Mucosa of rectum (tissue), 2 donors: Measurements from ENCODE around the gene KRT15.

Experiments used
- H3K27ac ChIP-seq, 2 donors: one replicate each; pipeline ENCODE4 v1.7.0; 2013; ENCODE audit warnings: inconsistent platforms in 2 of 2, low read depth in 2 of 2, low read length in 2 of 2
- H3K27me3 ChIP-seq, 2 donors: one replicate each; pipeline ENCODE4 v1.7.0; 2013; ENCODE audit warnings: low read length in 2 of 2; ENCODE audit not compliant: control insufficient read depth in 2 of 2, insufficient read depth in 2 of 2
- H3K36me3 ChIP-seq, 2 donors: one replicate each; pipeline ENCODE4 v1.7.0; 2013; ENCODE audit warnings: low read length in 2 of 2; ENCODE audit not compliant: control insufficient read depth in 2 of 2, insufficient read depth in 2 of 2
- H3K4me1 ChIP-seq, 2 donors: one replicate each; pipeline ENCODE4 v1.7.0; 2013; ENCODE audit warnings: low read length in 2 of 2, mild to moderate bottlenecking in 1 of 2; ENCODE audit not compliant: control insufficient read depth in 2 of 2, insufficient read depth in 2 of 2
- H3K4me3 ChIP-seq, 2 donors: one replicate each; pipeline ENCODE4 v1.7.0; 2013; ENCODE audit warnings: low read length in 2 of 2
- H3K9ac ChIP-seq, 2 donors: one replicate each; pipeline ENCODE4 v1.7.0; 2013; ENCODE audit warnings: low read length in 2 of 2, low read depth in 1 of 2, mild to moderate bottlenecking in 1 of 2
- H3K9me3 ChIP-seq, 2 donors: one replicate each; pipeline ENCODE4 v1.7.0; 2013; ENCODE audit warnings: low read length in 2 of 2; ENCODE audit not compliant: control insufficient read depth in 2 of 2
- donor health status: healthy.
- donor health status: Normal muscosa, but diverticular disease.

KRT15 gene

GRCh38 chr17:41519501-41520224 lies 973 bp upstream of the KRT15 start:
- Histone ChIP-seq H3K27me3 (no peaks in the 10 kb centered on the region), H3K4me3 (no peak overlapping the region), H3K4me1 (peaks cover 32 to 46% of the 10 kb centered on the region in 2 donors), H3K9ac (no peak overlapping the region), H3K36me3 (peaks cover 7 to 20% of the 10 kb centered on the region in 2 donors), H3K27ac (peak overlapping the region in 1 of 2 donors; percentile 3), H3K9me3 (no peaks in the 10 kb centered on the region)

GRCh38 chr17:41518031-41518430 lies 659 bp downstream of the KRT15 start:
- peaks cover 24 to 29% of the 10 kb centered on the region in 2 donors for H3K4me1 ChIP-seq
- H3K27me3 ChIP-seq = no peaks in the 10 kb centered on the region
- H3K9ac ChIP-seq = no peak overlapping the region
- H3K27ac ChIP-seq = no peak overlapping the region
- no peaks in the 10 kb centered on the region for H3K9me3 ChIP-seq
- H3K4me3 ChIP-seq = no peak overlapping the region
- peaks cover 0 to 3% of the 10 kb centered on the region in 2 donors for H3K36me3 ChIP-seq

- H3K27ac ChIP-seq = no peak overlapping the region
- no peaks in the 10 kb centered on the region for H3K36me3 ChIP-seq
- peaks cover 12 to 18% of the 10 kb centered on the region in 2 donors for H3K4me1 ChIP-seq
- no peaks in the 10 kb centered on the region for H3K9me3 ChIP-seq
- H3K4me3 ChIP-seq = no peak overlapping the region
- H3K27me3 ChIP-seq = no peaks in the 10 kb centered on the region
- H3K9ac ChIP-seq = no peak overlapping the region
Measured at GRCh38 chr17:41516830-41517283, 1.8 kb downstream of the KRT15 start.

- Histone ChIP-seq H3K9ac (no peak overlapping the region), H3K36me3 (no peaks in the 10 kb centered on the region), H3K4me3 (no peak overlapping the region), H3K27me3 (no peaks in the 10 kb centered on the region), H3K27ac (no peak overlapping the region), H3K4me1 (peaks cover 12 to 17% of the 10 kb centered on the region in 2 donors), H3K9me3 (no peaks in the 10 kb centered on the region)
Measured at GRCh38 chr17:41516147-41516829, 2.4 kb downstream of the KRT15 start.

GRCh38 chr17:41513168-41513547 lies 5.5 kb downstream of the KRT15 start:
- Histone ChIP-seq H3K4me3 (no peak overlapping the region), H3K9me3 (no peaks in the 10 kb centered on the region), H3K27ac (no peak overlapping the region)

GRCh38 chr17:41512546-41513167 lies 6.0 kb downstream of the KRT15 start:
- Histone ChIP-seq H3K36me3 (no peaks in the 10 kb centered on the region), H3K4me1 (peaks cover 15 to 18% of the 10 kb centered on the region in 2 donors), H3K27ac (no peak overlapping the region), H3K9ac (no peak overlapping the region), H3K9me3 (no peaks in the 10 kb centered on the region), H3K27me3 (no peaks in the 10 kb centered on the region), H3K4me3 (no peak overlapping the region)

More at GRCh38 chr17:41513168-41513547, 5.5 kb downstream of the KRT15 start:
- no peaks in the 10 kb centered on the region for H3K27me3 ChIP-seq
- no peaks in the 10 kb centered on the region for H3K36me3 ChIP-seq
- peaks cover 15 to 18% of the 10 kb centered on the region in 2 donors for H3K4me1 ChIP-seq
- H3K9ac ChIP-seq = no peak overlapping the region

- Histone ChIP-seq H3K4me1 (peaks cover 15 to 18% of the 10 kb centered on the region in 2 donors), H3K27me3 (no peaks in the 10 kb centered on the region), H3K9me3 (no peaks in the 10 kb centered on the region), H3K27ac (peak overlapping the region in 1 of 2 donors; percentile 26), H3K9ac (peak overlapping the region in 1 of 2 donors; percentile 61), H3K36me3 (no peaks in the 10 kb centered on the region), H3K4me3 (no peak overlapping the region)
Measured at GRCh38 chr17:41511716-41512115, 7.0 kb downstream of the KRT15 start.

- H3K9ac ChIP-seq = peak overlapping the region in 1 of 2 donors; percentile 61
- H3K27ac ChIP-seq = peak overlapping the region in 1 of 2 donors; percentile 56
- H3K9me3 ChIP-seq = no peaks in the 10 kb centered on the region
Measured at GRCh38 chr17:41511116-41511515, 7.6 kb downstream of the KRT15 start.

GRCh38 chr17:41510251-41511065 lies 8.2 kb downstream of the KRT15 start:
- no peaks in the 10 kb centered on the region for H3K9me3 ChIP-seq
- H3K9ac ChIP-seq = peak overlapping the region in 1 of 2 donors; percentile 61
- no peaks in the 10 kb centered on the region for H3K27me3 ChIP-seq
- peaks cover 15 to 21% of the 10 kb centered on the region in 2 donors for H3K4me1 ChIP-seq
- no peak overlapping the region for H3K4me3 ChIP-seq
- H3K27ac ChIP-seq = peak overlapping the region in 1 of 2 donors; percentile 56
- H3K36me3 ChIP-seq = no peaks in the 10 kb centered on the region

More at GRCh38 chr17:41511116-41511515, 7.6 kb downstream of the KRT15 start:
- Histone ChIP-seq H3K36me3 (no peaks in the 10 kb centered on the region), H3K4me1 (peaks cover 15 to 19% of the 10 kb centered on the region in 2 donors), H3K27me3 (no peaks in the 10 kb centered on the region), H3K4me3 (no peak overlapping the region)
